CD14-positive monocyte (primary cell): ENCODE measurements around the gene SFRP5. TPM values are rescaled to one million over a fixed set of nuclear protein-coding genes. Genes with fewer than 3 reads are reported as not detected.

Source experiments
- DNase-seq, 3 donors: peaks; one replicate each; pipeline ENCODE4 v3.0.0-alpha.2; 2011 to 2022
- H2AFZ ChIP-seq: 2 replicates; pipeline ENCODE4 v1.6.0; 2012; ENCODE audit warnings: mild to moderate bottlenecking, low read depth, low read length, inconsistent platforms; ENCODE audit not compliant: insufficient read depth, poor library complexity, severe bottlenecking
- H3K27ac ChIP-seq, 2 donors: 1 replicate in 1 of 2; 2 replicates in 1 of 2; pipeline ENCODE4 v1.5.1; 2012 to 2013; ENCODE audit warnings: low read length in 2 of 2, control low read depth in 1 of 2, inconsistent platforms in 1 of 2, low read depth in 1 of 2, mild to moderate bottlenecking in 1 of 2
- H3K27me3 ChIP-seq, 2 donors: one replicate each; pipeline versions ENCODE4 v1.6.0 to v1.6.1; 2011 to 2013; ENCODE audit warnings: low read length in 2 of 2; ENCODE audit not compliant: control insufficient read depth in 2 of 2, insufficient read depth in 2 of 2
- H3K36me3 ChIP-seq, 2 donors: replicated peaks in 1 of 2; 1 replicate in 1 of 2; 2 replicates in 1 of 2; pipeline versions ENCODE4 v1.5.1 to v1.6.1; 2012 to 2013; ENCODE audit warnings: low read length in 2 of 2, control low read depth in 1 of 2, inconsistent platforms in 1 of 2, mild to moderate bottlenecking in 1 of 2; ENCODE audit not compliant: insufficient read depth in 2 of 2, control insufficient read depth in 1 of 2
- H3K4me1 ChIP-seq, 2 donors: 1 replicate in 1 of 2; 2 replicates in 1 of 2; pipeline versions ENCODE4 v1.5.1 to v1.6.1; 2012 to 2013; ENCODE audit warnings: low read length in 2 of 2, control low read depth in 1 of 2, inconsistent platforms in 1 of 2, mild to moderate bottlenecking in 1 of 2, moderate library complexity in 1 of 2; ENCODE audit not compliant: insufficient read depth in 2 of 2, control insufficient read depth in 1 of 2
- H3K4me2 ChIP-seq: replicated peaks from 2 replicates; pipeline ENCODE3; 2012; ENCODE audit warnings: low read length, moderate library complexity, mild to moderate bottlenecking; ENCODE audit not compliant: poor library complexity, severe bottlenecking; ENCODE audit errors: extremely low read depth
- H3K4me3 ChIP-seq, 3 experiments: fragments of 200-600 bp in 1 of 3; sonication (generic) in 1 of 3; replicated peaks in 1 of 3; 1 replicate in 2 of 3; 2 replicates in 1 of 3; pipeline ENCODE4 v1.5.1; 2011 to 2013; ENCODE audit warnings: low read length in 3 of 3, mild to moderate bottlenecking in 3 of 3, control low read depth in 2 of 3, low read depth in 2 of 3, inconsistent platforms in 1 of 3, moderate library complexity in 1 of 3
- H3K79me2 ChIP-seq: 2 replicates; pipeline ENCODE4 v1.6.0; 2012; ENCODE audit warnings: mild to moderate bottlenecking, control low read depth, inconsistent platforms, low read length, moderate library complexity; ENCODE audit not compliant: insufficient read depth
- H3K9ac ChIP-seq: 2 replicates; pipeline ENCODE4 v1.6.0; 2017; ENCODE audit warnings: low read length, mild to moderate bottlenecking; ENCODE audit not compliant: insufficient read depth, poor library complexity, severe bottlenecking
- H3K9me3 ChIP-seq, 2 donors: replicated peaks in 1 of 2; 1 replicate in 1 of 2; 2 replicates in 1 of 2; pipeline versions ENCODE4 v1.5.1 to v1.6.1; 2012 to 2013; ENCODE audit warnings: low read length in 2 of 2, control low read depth in 1 of 2; ENCODE audit not compliant: control insufficient read depth in 1 of 2, insufficient read depth in 1 of 2
- H4K20me1 ChIP-seq: 2 replicates; pipeline ENCODE4 v1.6.0; 2012; ENCODE audit warnings: mild to moderate bottlenecking, low read length, control low read depth, moderate library complexity; ENCODE audit not compliant: insufficient read depth
- H3K27ac Mint-ChIP-seq, 7 donors: one replicate each; pipeline ENCODE4 v1.8.0; 2020; ENCODE audit warnings: mild to moderate bottlenecking in 7 of 7, mixed read lengths in 7 of 7, moderate library complexity in 6 of 7, inconsistent platforms in 2 of 7
- H3K27me3 Mint-ChIP-seq, 3 donors: one replicate each; pipeline ENCODE4 v1.8.0; 2021 to 2022; ENCODE audit warnings: low read depth in 3 of 3, mild to moderate bottlenecking in 3 of 3, mixed read lengths in 3 of 3, moderate library complexity in 3 of 3, inconsistent platforms in 1 of 3
- H3K36me3 Mint-ChIP-seq, 2 donors: one replicate each; pipeline ENCODE4 v1.8.0; 2020; ENCODE audit warnings: mixed read lengths in 2 of 2, inconsistent platforms in 1 of 2, mild to moderate bottlenecking in 1 of 2
- H3K4me1 Mint-ChIP-seq: one replicate; pipeline ENCODE4 v1.8.0; 2020; ENCODE audit warnings: mild to moderate bottlenecking, mixed read lengths
- H3K4me3 Mint-ChIP-seq, 2 donors: one replicate each; pipeline ENCODE4 v1.8.0; 2020; ENCODE audit warnings: mild to moderate bottlenecking in 2 of 2, mixed read lengths in 2 of 2, moderate library complexity in 1 of 2
- H3K9me3 Mint-ChIP-seq, 7 donors: one replicate each; pipeline ENCODE4 v1.8.0; 2020 to 2022; ENCODE audit warnings: mixed read lengths in 7 of 7, mild to moderate bottlenecking in 6 of 7, moderate library complexity in 6 of 7, inconsistent platforms in 2 of 7
- CTCF ChIP-seq: fragments of 200-600 bp; IDR thresholded peaks from one replicate; pipeline ENCODE4 v1.8.0; 2022; ENCODE audit warnings: antibody characterized with exemption, mild to moderate bottlenecking
- WGBS: methylation state at CpG from one replicate; pipeline ENCODE4 v1.1.5; 2013; ENCODE audit warnings: missing lambda C conversion rate; ENCODE audit not compliant: insufficient coverage; 5-methylcytosine and 5-hydroxymethylcytosine counted together
- intact Hi-C, 2 donors: fragments of 100-400 bp; cut with micrococcal nuclease; formaldehyde crosslinking; loops; one replicate each; pipeline versions ENCODE4 v1.15.0 to v1.15.1; 2023
- polyA plus RNA-seq, 3 donors: library from polyadenylated mRNA; depleted of rRNA in 1 of 3; unstranded in 2 of 3; stranded (reverse) in 1 of 3; fragments of 300-500 nt in 2 of 3; fragments of >200 nt in 1 of 3; fragmentation: Illumina TruSeq in 2 of 3; gene quantifications; 1 replicate in 2 of 3; 2 replicates in 1 of 3; pipeline ENCODE4 v1.2.3, GENCODE V29; 2012 to 2021

The SFRP5 gene
- polyA plus RNA-seq, 3 donors: not detected

- no peak for TF ChIP-seq CTCF
- H3K36me3 Mint-ChIP-seq: peaks cover 88 to 92% of the 10 kb centered on the region in 2 donors
- no peak for DNase-seq
- no peaks in the 10 kb centered on the region for H3K27me3 ChIP-seq
- WGBS: 100% methylated on average over 1 of the region's 1 CpG
- no peaks in the 10 kb centered on the region for H3K9me3 ChIP-seq
- H3K79me2 ChIP-seq: peaks cover 5% of the 10 kb centered on the region
- H3K9me3 Mint-ChIP-seq: no peaks in the 10 kb centered on the region
- H3K4me3 Mint-ChIP-seq: no peak overlapping the region
- H3K4me1 ChIP-seq: no peaks in the 10 kb centered on the region
- peaks cover 93 to 99% of the 10 kb centered on the region in 2 donors for H3K36me3 ChIP-seq
- no peaks in the 10 kb centered on the region for H3K27me3 Mint-ChIP-seq
- H3K27ac Mint-ChIP-seq: no peak overlapping the region
- intact Hi-C loops: no loop called here
- H3K27ac ChIP-seq: no peak overlapping the region
- H3K4me2 ChIP-seq: no peak overlapping the region
- no peak overlapping the region for H2AFZ ChIP-seq
- H3K4me3 ChIP-seq: no peak overlapping the region
- no peaks in the 10 kb centered on the region for H3K4me1 Mint-ChIP-seq
- peaks cover 34% of the 10 kb centered on the region for H4K20me1 ChIP-seq
- no peak overlapping the region for H3K9ac ChIP-seq
These were observed 24.2 kb downstream of the SFRP5 start for GRCh38 chr10:97747573-97747972.

- Mint-ChIP-seq H3K27ac (no peak overlapping the region), H3K27me3 (no peaks in the 10 kb centered on the region), H3K4me3 (no peak overlapping the region), H3K9me3 (no peaks in the 10 kb centered on the region), H3K36me3 (peaks cover 80 to 87% of the 10 kb centered on the region in 2 donors), H3K4me1 (peaks cover 4% of the 10 kb centered on the region)
- H3K4me1 ChIP-seq: no peaks in the 10 kb centered on the region
- H3K27me3 ChIP-seq: no peaks in the 10 kb centered on the region
- H3K36me3 ChIP-seq: peaks cover 74 to 91% of the 10 kb centered on the region in 2 donors
- H3K79me2 ChIP-seq: peaks cover 30% of the 10 kb centered on the region
- no peak overlapping the region for H3K27ac ChIP-seq
- WGBS: 99% methylated on average over 13 of the region's 15 CpGs
- H4K20me1 ChIP-seq: peaks cover 53% of the 10 kb centered on the region
- H3K9ac ChIP-seq: no peak overlapping the region
- H2AFZ ChIP-seq: no peak overlapping the region
- DNase-seq: no peak
- H3K4me2 ChIP-seq: no peak overlapping the region
- TF ChIP-seq CTCF: no peak
- intact Hi-C loops: no loop called here
- H3K4me3 ChIP-seq: no peak overlapping the region
- no peaks in the 10 kb centered on the region for H3K9me3 ChIP-seq
These were observed 27.3 kb downstream of the SFRP5 start for GRCh38 chr10:97744405-97745035.
